ENCODE results near the gene KRTAP10-10. TPM values are rescaled to one million over a fixed set of nuclear protein-coding genes. Genes with fewer than 3 reads are reported as not detected.

KRTAP10-10 gene
- total and polyA plus RNA-seq, 2 of the 8 experiments (the other 6 are each of a cell fraction or from before 2014, with no cell fraction given) = not detected

DNA sequence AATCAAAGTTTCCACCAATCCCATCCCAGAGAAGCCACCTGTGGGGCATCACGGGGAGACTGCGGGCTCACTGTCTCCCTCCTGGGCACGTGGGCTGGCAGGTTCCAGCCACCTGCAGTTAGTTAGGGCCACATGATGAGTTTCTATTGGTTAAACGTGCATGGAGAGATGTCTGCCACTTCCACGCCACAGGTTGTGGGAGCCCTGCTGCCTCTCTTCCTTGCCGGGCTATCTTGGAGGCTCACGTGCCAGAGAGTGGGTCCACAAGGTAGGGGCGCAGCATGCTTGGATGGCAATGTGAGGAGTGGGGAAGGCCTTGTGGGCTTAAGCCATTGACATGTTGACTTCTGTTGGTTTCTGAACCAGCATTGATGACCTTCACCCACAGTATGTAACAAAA is 33.2 kb upstream of the KRTAP10-10 start:
- H2BK12ac ChIP-seq (ENCODE audit: low read depth, low read length) = no peak overlapping the region
- H2AK5ac ChIP-seq (ENCODE audit: low read depth, low read length) = no peak overlapping the region
- TF ChIP-seq, protein P1, sequence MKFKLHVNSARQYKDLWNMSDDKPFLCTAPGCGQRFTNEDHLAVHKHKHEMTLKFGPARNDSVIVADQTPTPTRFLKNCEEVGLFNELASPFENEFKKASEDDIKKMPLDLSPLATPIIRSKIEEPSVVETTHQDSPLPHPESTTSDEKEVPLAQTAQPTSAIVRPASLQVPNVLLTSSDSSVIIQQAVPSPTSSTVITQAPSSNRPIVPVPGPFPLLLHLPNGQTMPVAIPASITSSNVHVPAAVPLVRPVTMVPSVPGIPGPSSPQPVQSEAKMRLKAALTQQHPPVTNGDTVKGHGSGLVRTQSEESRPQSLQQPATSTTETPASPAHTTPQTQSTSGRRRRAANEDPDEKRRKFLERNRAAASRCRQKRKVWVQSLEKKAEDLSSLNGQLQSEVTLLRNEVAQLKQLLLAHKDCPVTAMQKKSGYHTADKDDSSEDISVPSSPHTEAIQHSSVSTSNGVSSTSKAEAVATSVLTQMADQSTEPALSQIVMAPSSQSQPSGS (IDR thresholded peaks at IDR 0.05; ENCODE audit: low read length) = no peak
- no peak for TF ChIP-seq NRF1 (IDR thresholded peaks at IDR 0.05; ENCODE audit: low read depth, low read length)
- H3K4me3 ChIP-seq (ENCODE audit: extremely low read depth in 1 of 4, insufficient read depth in 2 of 4, low read depth in 3 of 4, low read length in 4 of 4) = no peak overlapping the region
- CTCF ChIA-PET (ENCODE audit: partially characterized antibody) = no interaction called here
- H3K36me3 ChIP-seq (ENCODE audit: control insufficient read depth in 2 of 4, insufficient read depth in 4 of 4, low read length in 3 of 4) = no peaks in the 10 kb centered on the region; a peak in 1 of 8 replicates
- H3K56ac ChIP-seq (replicated peaks; ENCODE audit: insufficient read length, low read depth, low read length) = no peak overlapping the region
- no peak overlapping the region for H2AFZ ChIP-seq (ENCODE audit: low read length)
- no peak for DNase-seq (ENCODE audit: low read depth in 1 of 2, low spot score in 2 of 2)
- no peak overlapping the region for H3K18ac ChIP-seq (ENCODE audit: extremely low read depth, low read length)
- H3K4ac ChIP-seq (replicated peaks; ENCODE audit: insufficient read length, low read depth, low read length) = no peak overlapping the region
- no peak overlapping the region for H3K23ac ChIP-seq (ENCODE audit: insufficient read length)
- H4K91ac ChIP-seq (replicated peaks; ENCODE audit: insufficient read length, low read length) = no peak overlapping the region
- H2BK120ac ChIP-seq (replicated peaks; ENCODE audit: low read depth, low read length) = no peak overlapping the region
- POLR2A ChIA-PET (ENCODE audit: partially characterized antibody) = no interaction called here
- H3K14ac ChIP-seq (ENCODE audit: insufficient read length) = no peak overlapping the region
- no peak overlapping the region for H2BK20ac ChIP-seq (ENCODE audit: low read length)
- no peak overlapping the region for H2BK5ac ChIP-seq (ENCODE audit: low read depth, low read length)
- no peaks in the 10 kb centered on the region for H4K20me1 ChIP-seq (replicated peaks in 1 of 2; ENCODE audit: control insufficient read depth in 1 of 2, insufficient read depth in 2 of 2, low read length in 2 of 2)
- no peak overlapping the region for H3K27ac ChIP-seq (ENCODE audit: low read depth, low read length)
- no peak overlapping the region for H2BK15ac ChIP-seq (ENCODE audit: low read length)
- FAIRE-seq = no peak
- H3K27me3 ChIP-seq (replicated peaks in 1 of 4; ENCODE audit: control insufficient read depth in 3 of 4, extremely low read depth in 1 of 4, insufficient read depth in 3 of 4, low read length in 3 of 4) = no peaks in the 10 kb centered on the region
- no peak overlapping the region for H4K5ac ChIP-seq (ENCODE audit: insufficient read length, low read depth, low read length)
- H4K8ac ChIP-seq (ENCODE audit: extremely low read depth, insufficient read depth, low read length) = no peak overlapping the region
- H3K4me2 ChIP-seq (ENCODE audit: insufficient read depth in 1 of 2, low read depth in 2 of 2, low read length in 2 of 2) = no peak overlapping the region
- no peak overlapping the region for H3K9ac ChIP-seq (replicated peaks in 1 of 4; ENCODE audit: extremely low read depth in 1 of 4, low read depth in 3 of 4, low read length in 3 of 4)
- H3K4me1 ChIP-seq (replicated peaks in 1 of 4; ENCODE audit: control insufficient read depth in 3 of 4, insufficient read depth in 4 of 4, low read length in 3 of 4) = peaks cover 0 to 2% (median 0%) of the 10 kb centered on the region in 4 experiments; a peak in 3 of 7 replicates
- no peaks in the 10 kb centered on the region for H3K79me1 ChIP-seq (ENCODE audit: low read depth, low read length)
- 90% methylated on average over 8 of the region's 8 CpGs; no CpG with 5 or more reads in 1 of the 2 experiments for WGBS, 2 experiments (ENCODE audit: extremely low coverage in 1 of 2, insufficient coverage in 1 of 2, insufficient read length in 1 of 2, insufficient replicate concordance in 2 of 2, low coverage in 1 of 2, low lambda C conversion rate in 2 of 2, missing lambda C conversion rate in 1 of 2)
- H3K23me2 ChIP-seq (ENCODE audit: low read depth, low read length) = 0 out of 2 replicates have a peak, but pooled peaks cover 2% of the 10 kb centered on the region
- H3K79me2 ChIP-seq (ENCODE audit: control insufficient read depth in 1 of 2, insufficient read depth in 2 of 2, low read length in 2 of 2) = no peaks in the 10 kb centered on the region
- peaks cover 0 to 5% of the 10 kb centered on the region in 2 experiments; a peak in 1 of 4 replicates for H3K9me3 ChIP-seq (ENCODE audit: insufficient read depth in 2 of 2, low read depth in 1 of 2, low read length in 1 of 2)

Data from H1 (cell line).